Measurements from ENCODE around the gene PGS1. TPM values are rescaled to one million over a fixed set of nuclear protein-coding genes. Genes with fewer than 3 reads are reported as not detected.

PGS1 gene
- total RNA-seq, 2 donors from 2014 or later: 29.2 to 57.4 TPM

DNA sequence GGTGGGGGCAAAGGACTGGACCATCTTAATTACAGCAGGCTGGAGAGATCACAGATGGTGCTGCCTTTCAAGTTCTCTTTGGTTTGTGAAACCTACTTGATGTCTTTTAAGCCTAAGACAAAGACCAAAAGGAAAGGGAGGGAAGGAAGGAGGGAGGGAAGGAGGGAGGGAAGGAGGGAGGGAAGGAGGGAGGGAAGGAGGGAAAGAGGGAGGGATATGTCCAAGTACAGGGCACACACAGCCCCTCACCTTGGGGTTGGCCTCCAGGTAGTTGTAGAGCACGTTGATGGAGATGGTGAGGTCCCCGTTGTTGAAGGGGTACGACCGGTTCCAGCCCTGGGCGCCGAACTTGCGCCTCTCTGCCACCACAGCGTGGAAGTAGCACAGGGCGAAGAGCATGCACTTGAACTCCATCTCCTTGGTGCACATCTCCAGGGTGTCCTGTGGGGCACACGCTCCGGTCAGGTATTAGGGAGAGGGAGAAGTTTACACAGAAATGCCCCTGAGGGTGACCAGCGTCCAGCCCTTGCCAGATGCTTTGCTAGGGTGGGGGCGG is 55.4 kb downstream of the PGS1 start:
- Histone ChIP-seq H3K4me1 (replicated peaks) (no peaks in the 10 kb centered on the region), H3K9me3 (no peaks in the 10 kb centered on the region), H3K27ac (no peak overlapping the region), H3K36me3 (no peaks in the 10 kb centered on the region), H3K27me3 (replicated peaks; ENCODE audit: insufficient read depth) (no peaks in the 10 kb centered on the region), H3K4me3 (no peak overlapping the region)
- TF ChIP-seq POLR2A (IDR thresholded peaks at IDR 0.05) (no peak), POLR2AphosphoS5 (IDR thresholded peaks at IDR 0.05) (no peak)
- WGBS: 84% methylated on average over 13 of the region's 13 CpGs
- intact Hi-C loops (cut with DNase I): no loop called here
- no peak for DNase-seq (ENCODE audit: low spot score)

DNA sequence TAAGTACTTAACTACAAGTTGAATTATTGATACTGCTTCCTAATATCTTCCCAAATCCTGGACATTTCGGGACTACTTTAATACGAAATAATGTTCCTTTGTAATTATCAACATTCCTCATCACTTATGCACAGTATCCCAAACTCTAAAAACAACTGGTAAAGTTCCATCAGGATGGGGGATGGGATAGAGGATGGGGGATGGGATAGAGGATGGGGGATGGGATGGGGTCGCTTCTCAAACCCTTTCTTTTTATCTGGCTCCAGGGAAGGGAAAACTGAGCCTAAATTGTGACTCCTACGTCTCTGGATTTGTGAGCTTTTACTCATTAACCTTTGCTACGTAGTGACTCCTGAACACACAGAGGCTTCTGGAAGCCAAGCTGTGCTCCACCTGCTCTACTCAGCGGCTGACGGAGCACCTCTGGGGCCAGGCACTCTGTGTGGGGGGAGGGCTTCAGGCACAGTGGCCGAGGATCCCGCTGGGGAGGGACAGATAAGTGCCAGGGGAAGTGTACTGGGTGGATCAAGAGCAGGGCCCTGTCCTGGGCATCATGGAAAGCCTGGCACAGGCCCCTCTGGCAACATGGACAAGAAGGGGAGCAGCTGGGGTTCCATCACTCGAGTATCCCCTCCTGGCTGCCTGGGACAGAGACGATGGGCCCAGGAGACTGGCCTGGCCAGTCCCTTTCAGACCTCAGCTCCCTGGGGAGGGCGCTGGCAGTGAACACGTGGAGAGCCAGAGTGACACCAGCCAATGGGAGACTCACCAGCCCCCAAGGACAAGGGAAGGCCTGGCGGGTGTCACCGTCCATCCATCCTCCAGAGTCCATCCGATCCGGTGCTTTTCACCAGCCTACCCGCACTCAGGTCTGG is 56.2 kb downstream of the PGS1 start:
- H3K27ac ChIP-seq: no peak overlapping the region
- DNase-seq (ENCODE audit: low spot score): no peak
- no peaks in the 10 kb centered on the region for H3K9me3 ChIP-seq
- 49% methylated on average over 18 of the region's 18 CpGs for WGBS
- no peaks in the 10 kb centered on the region for H3K36me3 ChIP-seq
- intact Hi-C loops (cut with DNase I): no loop called here
- TF ChIP-seq POLR2AphosphoS5 (IDR thresholded peaks at IDR 0.05) (no peak), POLR2A (IDR thresholded peaks at IDR 0.05) (no peak)
- TF ChIP-seq, protein P1, sequence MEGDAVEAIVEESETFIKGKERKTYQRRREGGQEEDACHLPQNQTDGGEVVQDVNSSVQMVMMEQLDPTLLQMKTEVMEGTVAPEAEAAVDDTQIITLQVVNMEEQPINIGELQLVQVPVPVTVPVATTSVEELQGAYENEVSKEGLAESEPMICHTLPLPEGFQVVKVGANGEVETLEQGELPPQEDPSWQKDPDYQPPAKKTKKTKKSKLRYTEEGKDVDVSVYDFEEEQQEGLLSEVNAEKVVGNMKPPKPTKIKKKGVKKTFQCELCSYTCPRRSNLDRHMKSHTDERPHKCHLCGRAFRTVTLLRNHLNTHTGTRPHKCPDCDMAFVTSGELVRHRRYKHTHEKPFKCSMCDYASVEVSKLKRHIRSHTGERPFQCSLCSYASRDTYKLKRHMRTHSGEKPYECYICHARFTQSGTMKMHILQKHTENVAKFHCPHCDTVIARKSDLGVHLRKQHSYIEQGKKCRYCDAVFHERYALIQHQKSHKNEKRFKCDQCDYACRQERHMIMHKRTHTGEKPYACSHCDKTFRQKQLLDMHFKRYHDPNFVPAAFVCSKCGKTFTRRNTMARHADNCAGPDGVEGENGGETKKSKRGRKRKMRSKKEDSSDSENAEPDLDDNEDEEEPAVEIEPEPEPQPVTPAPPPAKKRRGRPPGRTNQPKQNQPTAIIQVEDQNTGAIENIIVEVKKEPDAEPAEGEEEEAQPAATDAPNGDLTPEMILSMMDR (IDR thresholded peaks at IDR 0.05): no peak
- no peaks in the 10 kb centered on the region for H3K27me3 ChIP-seq (replicated peaks; ENCODE audit: insufficient read depth)
- H3K4me1 ChIP-seq (replicated peaks): no peaks in the 10 kb centered on the region
- no peak overlapping the region for H3K4me3 ChIP-seq

DNA sequence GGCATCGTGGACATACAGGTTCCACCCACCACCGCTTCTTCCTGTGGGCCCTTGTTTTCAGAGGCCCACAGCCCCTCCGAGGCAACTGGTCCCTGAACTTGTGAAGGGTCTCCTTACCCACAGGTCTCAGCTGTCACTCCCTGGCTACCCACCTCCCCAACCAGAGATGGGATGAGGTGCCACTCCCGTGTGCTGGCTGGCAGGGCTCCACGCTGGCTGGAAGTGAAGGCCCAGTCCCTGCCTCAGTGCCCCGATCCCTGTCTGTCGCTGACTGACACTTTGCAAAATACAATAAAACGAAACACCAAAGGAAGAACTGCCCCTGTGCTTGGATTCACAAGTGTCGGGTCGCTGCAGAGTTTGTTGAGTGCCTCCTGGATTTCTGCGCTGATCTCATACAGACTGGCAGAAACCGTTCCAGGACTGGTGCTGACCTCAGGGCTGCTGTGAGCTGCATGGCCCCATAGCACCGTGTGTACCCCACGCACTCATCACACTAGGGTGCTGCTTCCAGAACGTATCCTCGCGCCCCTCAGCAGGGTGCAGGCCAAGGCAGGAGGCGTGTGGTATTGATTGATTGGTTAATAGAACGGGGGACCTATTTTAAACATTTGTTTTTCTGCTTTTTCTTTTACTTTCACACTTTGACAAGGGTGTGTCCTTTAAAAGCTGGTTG is 57.0 kb downstream of the PGS1 start:
- TF ChIP-seq POLR2AphosphoS5 (IDR thresholded peaks at IDR 0.05) (no peak), POLR2A (IDR thresholded peaks at IDR 0.05) (no peak)
- TF ChIP-seq, protein P1 (IDR thresholded peaks at IDR 0.05): no peak
- intact Hi-C loops (cut with DNase I): no loop called here
- no peak overlapping the region for H3K27ac ChIP-seq
- no peaks in the 10 kb centered on the region for H3K27me3 ChIP-seq (replicated peaks; ENCODE audit: insufficient read depth)
- no peaks in the 10 kb centered on the region for H3K36me3 ChIP-seq
- WGBS: 83% methylated on average over 19 of the region's 19 CpGs
- H3K4me1 ChIP-seq (replicated peaks): no peaks in the 10 kb centered on the region
- H3K4me3 ChIP-seq: no peak overlapping the region
- no peaks in the 10 kb centered on the region for H3K9me3 ChIP-seq
- DNase-seq (ENCODE audit: low spot score): no peak

DNA sequence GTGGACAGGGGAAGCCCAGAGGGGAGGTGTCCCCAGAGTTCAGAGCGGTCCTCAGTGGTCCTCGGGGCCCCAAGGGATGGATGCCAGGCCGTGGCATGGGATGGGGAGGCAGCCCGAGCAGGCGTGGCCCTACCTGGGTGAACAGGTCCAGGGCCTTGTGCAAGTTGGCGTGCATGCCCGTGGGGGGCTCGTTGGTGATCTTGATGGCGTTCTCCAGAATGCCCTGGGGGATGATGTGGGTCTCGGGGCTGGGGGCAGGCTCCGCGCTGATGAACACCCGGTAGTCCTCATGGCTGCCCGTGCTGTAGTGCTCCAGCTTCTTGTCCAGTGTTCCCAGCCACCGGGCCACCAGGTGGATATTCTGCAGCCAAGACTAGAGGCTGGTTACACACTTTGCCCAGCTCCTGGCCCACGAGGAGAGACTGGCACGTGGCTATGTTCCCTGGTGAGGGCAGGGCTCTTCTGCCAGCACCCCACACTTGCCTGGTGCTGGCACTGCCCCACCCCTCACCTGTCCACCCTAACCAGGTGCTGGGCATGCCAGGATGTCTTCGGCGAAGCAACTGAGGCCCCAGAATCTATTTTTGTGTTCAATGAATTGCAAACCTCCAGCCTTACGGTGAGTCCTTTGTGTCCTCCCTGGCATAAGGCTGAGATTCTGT is 59.2 kb downstream of the PGS1 start:
- WGBS: 65% methylated on average over 20 of the region's 20 CpGs

More for the DNA sequence above, 59.2 kb downstream of the PGS1 start:
- Histone ChIP-seq H3K27ac (no peak overlapping the region), H3K27me3 (replicated peaks; ENCODE audit: insufficient read depth) (no peaks in the 10 kb centered on the region), H3K9me3 (no peaks in the 10 kb centered on the region), H3K36me3 (no peaks in the 10 kb centered on the region), H3K4me1 (replicated peaks) (no peaks in the 10 kb centered on the region), H3K4me3 (no peak overlapping the region)
- DNase-seq (ENCODE audit: low spot score): no peak
- intact Hi-C loops (cut with DNase I): no loop called here
- TF ChIP-seq, protein P1 (IDR thresholded peaks at IDR 0.05): no peak
- TF ChIP-seq POLR2AphosphoS5 (IDR thresholded peaks at IDR 0.05): no peak
- no peak for TF ChIP-seq POLR2A (IDR thresholded peaks at IDR 0.05)

Data from prostate gland (tissue), 2 donors.